SK-N-MC (cell line): ENCODE measurements around the gene TRIM71.

Source experiments
- EZH2 ChIP-seq: fragments of 200-600 bp; sonication (generic); IDR thresholded peaks from one replicate; pipeline ENCODE4 v1.6.1; 2017; ENCODE audit warnings: antibody characterized with exemption
- POLR2AphosphoS5 ChIP-seq: IDR thresholded peaks from 2 replicates; pipeline ENCODE4 v1.6.1; 2012; ENCODE audit warnings: mild to moderate bottlenecking, low read depth, low read length, borderline replicate concordance

- TF ChIP-seq POLR2AphosphoS5: no peak
- TF ChIP-seq EZH2: no peak
Measured at GRCh38 chr3:32857921-32858320, 40.1 kb downstream of the TRIM71 start.
